MCF 10A (cell line): ENCODE data around the gene DND1. TPM values are rescaled to one million over a fixed set of nuclear protein-coding genes. Genes with fewer than 3 reads are reported as not detected.
"Not testable (repeated sequence)": the region's sequence is repeated elsewhere in the genome, so short reads cannot be mapped to it uniquely, and the experiment has no call there.

ENCODE experiments used
- BruUV-seq: library from RNA; stranded (reverse); fragments of 400-500 nt; replicated peaks from 2 replicates; lab custom pipeline; 2021; lab: Mats Ljungman, UMichigan
- CTCF ChIA-PET: fragments of 300-600 bp; sonication (Branson Sonifier 250); formaldehyde crosslinking; extraction: SDS; loops from one replicate; lab custom pipeline; 2021; ENCODE audit warnings: antibody characterized with exemption, inconsistent platforms; lab: Yijun Ruan, JAX
- POLR2A ChIA-PET: fragments of 300-600, 350-650 bp; sonication (Branson Sonifier 250); formaldehyde crosslinking; extraction: SDS; loops from one replicate; lab custom pipeline; 2020; ENCODE audit warnings: antibody characterized with exemption, inconsistent platforms; lab: Yijun Ruan, JAX
- DNase-seq: peaks from one replicate; pipeline ENCODE4 v3.0.0-alpha.2; 2018; ENCODE audit not compliant: unreplicated experiment
- H3K27ac Mint-ChIP-seq: one replicate; pipeline ENCODE4 v1.8.0; 2022; ENCODE audit warnings: mild to moderate bottlenecking, low read depth, mixed read lengths; ENCODE audit not compliant: unreplicated experiment
- H3K27me3 Mint-ChIP-seq: one replicate; pipeline ENCODE4 v1.8.0; 2022; ENCODE audit warnings: mixed read lengths; ENCODE audit not compliant: insufficient read depth, unreplicated experiment
- H3K36me3 Mint-ChIP-seq: one replicate; pipeline ENCODE4 v1.8.0; 2022; ENCODE audit warnings: mild to moderate bottlenecking, moderate library complexity, mixed read lengths; ENCODE audit not compliant: insufficient read depth, unreplicated experiment
- H3K4me1 Mint-ChIP-seq: one replicate; pipeline ENCODE4 v1.8.0; 2022; ENCODE audit warnings: mixed read lengths; ENCODE audit not compliant: insufficient read depth, unreplicated experiment
- H3K4me3 Mint-ChIP-seq: one replicate; pipeline ENCODE4 v1.8.0; 2022; ENCODE audit warnings: mild to moderate bottlenecking, moderate library complexity, mixed read lengths; ENCODE audit not compliant: unreplicated experiment
- H3K9me3 Mint-ChIP-seq: one replicate; pipeline ENCODE4 v1.8.0; 2022; ENCODE audit warnings: mixed read lengths; ENCODE audit not compliant: unreplicated experiment
- CTCF ChIP-seq: fragments of 200-600 bp; IDR thresholded peaks from one replicate; pipeline ENCODE4 v1.8.0; 2022; ENCODE audit warnings: antibody characterized with exemption, mild to moderate bottlenecking; ENCODE audit not compliant: unreplicated experiment
- intact Hi-C: fragments of 100-400 bp; cut with micrococcal nuclease; formaldehyde crosslinking; loops from 2 replicates; pipeline ENCODE4 v1.14.1; 2022
- total RNA-seq: library from RNA; stranded (reverse); gene quantifications from 2 replicates; pipeline ENCODE4 v1.2.3, GENCODE V29; 2022

The DND1 gene
- total RNA-seq, 1 experiment from 2014 or later, result 4.3 TPM

- Mint-ChIP-seq H3K4me1 (peaks cover 12% of the 10 kb centered on the region), H3K27ac (no peak overlapping the region), H3K4me3 (no peak overlapping the region), H3K36me3 (peaks cover 33% of the 10 kb centered on the region), H3K9me3 (no peaks in the 10 kb centered on the region), H3K27me3 (no peaks in the 10 kb centered on the region)
- no TSS peak for BruUV-seq
- POLR2A ChIA-PET, result interaction anchor here (1.8 kb wide), 1 partner anchor 13 kb away, joined by 6 read pairs; the partner anchor contains the start of gene ZMAT2
- no peak for TF ChIP-seq CTCF
- CTCF ChIA-PET, result no interaction called here
- intact Hi-C loops, result loop anchor here (5.0 to 10.0 kb wide), 2 partner anchors 66 to 261 kb away; partner anchors contain the start of genes IK and NDUFA2
- no peak for DNase-seq
Measured at GRCh38 chr5:140713562-140714094, 40.3 kb upstream of the DND1 start.

DNA sequence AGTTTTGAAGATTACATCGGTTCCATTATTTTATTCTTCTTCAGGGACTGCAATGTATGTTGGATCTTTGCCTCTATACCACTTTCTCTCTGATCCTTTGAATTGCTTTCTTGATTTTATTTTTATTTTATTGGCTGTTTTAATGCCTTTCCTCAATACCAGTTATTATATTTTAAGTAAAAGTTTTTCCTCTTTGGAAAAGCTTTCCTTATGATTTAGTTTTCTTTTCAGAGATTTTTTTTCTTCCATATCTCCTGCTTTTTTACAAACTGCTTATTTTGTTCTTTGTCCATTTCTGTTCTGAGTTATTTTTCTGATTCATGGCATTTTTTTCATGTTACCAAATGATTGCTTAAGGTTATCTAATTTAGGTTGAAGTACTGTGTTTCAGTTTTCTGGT is 38.4 kb upstream of the DND1 start:
- Mint-ChIP-seq H3K27ac (peak overlapping the region; percentile 94), H3K36me3 (peaks cover 25% of the 10 kb centered on the region), H3K27me3 (no peaks in the 10 kb centered on the region), H3K4me3 (peak overlapping the region; percentile 88), H3K9me3 (no peaks in the 10 kb centered on the region), H3K4me1 (peaks cover 5% of the 10 kb centered on the region)
- POLR2A ChIA-PET, result interaction anchor here (0.7 to 5.1 kb wide), 16 partner anchors 9 to 445 kb away, joined by 3 to 95 read pairs (median 10); partner anchors contain the start of genes ANKHD1, HARS1, HARS2 and IK
- TF ChIP-seq CTCF, result no peak
- no peak for DNase-seq
- intact Hi-C loops, result loop anchor here (1.0 to 10.0 kb wide), 4 partner anchors 8 to 263 kb away; partner anchors contain the start of genes HARS1, HARS2, IK and NDUFA2
- BruUV-seq, result no TSS peak
- CTCF ChIA-PET, result interaction anchor here (0.7 to 1.8 kb wide), 7 partner anchors 8 to 882 kb away, joined by 3 to 11 read pairs (median 4); no protein-coding TSS in a partner anchor

GRCh38 chr5:140710899-140711552 is 37.6 kb upstream of the DND1 start:
- intact Hi-C loops, result loop anchor here (1.0 to 10.0 kb wide), 4 partner anchors 8 to 264 kb away; partner anchors contain the start of genes HARS1, HARS2, IK and NDUFA2
- peak overlapping the region; percentile 88 for H3K4me3 Mint-ChIP-seq
- peaks cover 5% of the 10 kb centered on the region for H3K4me1 Mint-ChIP-seq
- H3K27me3 Mint-ChIP-seq, result no peaks in the 10 kb centered on the region
- ChIA-PET POLR2A (interaction anchor here (0.7 to 5.1 kb wide), 26 partner anchors 9 to 926 kb away, joined by 3 to 95 read pairs (median 4); partner anchors contain the start of genes ANKHD1, EIF4EBP3, HARS1 and HARS2), CTCF (interaction anchor here (0.7 to 1.8 kb wide), 12 partner anchors 9 to 882 kb away, joined by 3 to 11 read pairs (median 4); no protein-coding TSS in a partner anchor)
- no TSS peak for BruUV-seq
- peaks cover 32% of the 10 kb centered on the region for H3K36me3 Mint-ChIP-seq
- no peaks in the 10 kb centered on the region for H3K9me3 Mint-ChIP-seq
- no peak for TF ChIP-seq CTCF
- DNase-seq, result peak; percentile 99
- H3K27ac Mint-ChIP-seq, result peak overlapping the region; percentile 94

GRCh38 chr5:140708787-140709186 is 35.4 kb upstream of the DND1 start:
- intact Hi-C loops, result not testable (repeated sequence)
- H3K36me3 Mint-ChIP-seq, result peaks cover 51% of the 10 kb centered on the region
- POLR2A ChIA-PET, result interaction anchor here (0.7 to 5.1 kb wide), 5 partner anchors 7 to 44 kb away, joined by 3 to 95 read pairs (median 10); partner anchors contain the start of genes HARS1, HARS2, WDR55 and ZMAT2

More at GRCh38 chr5:140708787-140709186, 35.4 kb upstream of the DND1 start:
- H3K4me3 Mint-ChIP-seq, H3K27ac Mint-ChIP-seq, BruUV-seq, H3K9me3 Mint-ChIP-seq, DNase-seq, H3K27me3 Mint-ChIP-seq: not testable (repeated sequence)
- peaks cover 11% of the 10 kb centered on the region for H3K4me1 Mint-ChIP-seq
- CTCF ChIA-PET, result interaction anchor here (0.6 kb wide), 3 partner anchors 187 to 610 kb away, joined by 3 to 4 read pairs (median 4); no protein-coding TSS in a partner anchor
